HG03060 (cell line): ENCODE results near the gene EVI5L.
"Not testable (repeated sequence)": the region's sequence is repeated elsewhere in the genome, so short reads cannot be mapped to it uniquely, and the experiment has no call there.

ENCODE experiments used
- ATAC-seq: cut with Tn5 transposase; IDR thresholded peaks from one replicate; pipeline ENCODE4 v1.9.1; 2021; ENCODE audit warnings: low read depth, moderate number of reproducible peaks; ENCODE audit not compliant: unreplicated experiment

EVI5L gene

DNA sequence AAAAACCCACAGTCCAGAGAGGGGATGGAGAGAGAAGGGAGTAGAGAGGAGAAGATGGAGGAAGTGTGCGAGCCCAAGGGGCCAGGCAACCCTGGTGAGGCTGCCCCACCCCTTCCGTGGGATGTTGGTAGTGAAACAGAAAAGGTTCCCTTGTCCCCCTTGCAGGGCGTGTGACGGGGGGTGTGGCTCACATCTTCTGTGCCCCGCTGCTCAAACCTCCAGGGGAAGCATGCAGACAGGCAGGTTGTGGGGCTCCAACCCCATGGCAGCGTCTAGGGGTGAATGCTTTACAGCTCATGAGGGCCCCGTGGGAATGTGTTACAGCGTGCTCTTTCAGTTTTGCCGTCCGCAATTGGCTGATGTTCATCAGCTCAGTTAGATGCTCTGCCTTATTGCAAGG is 14.7 kb upstream of the EVI5L start:
- no peak for ATAC-seq

DNA sequence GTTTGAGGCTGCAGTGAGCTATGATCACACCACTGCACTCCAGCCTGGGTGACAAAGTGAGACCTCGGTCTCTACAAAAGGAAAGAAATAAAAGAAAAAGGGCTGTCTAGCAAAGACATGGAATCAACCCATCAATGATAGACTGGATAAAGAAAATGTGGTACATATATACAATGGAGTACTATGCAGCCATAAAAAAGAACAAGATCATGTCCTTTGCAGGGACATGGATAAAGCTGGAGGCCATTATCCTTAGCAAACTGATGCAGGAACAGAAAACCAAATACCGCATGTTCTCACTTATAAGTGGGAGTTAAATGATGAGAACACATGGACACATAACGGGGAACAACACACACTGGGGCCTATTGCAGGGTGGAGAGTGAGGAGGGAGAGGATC is 14.0 kb upstream of the EVI5L start:
- not testable (repeated sequence) for ATAC-seq

DNA sequence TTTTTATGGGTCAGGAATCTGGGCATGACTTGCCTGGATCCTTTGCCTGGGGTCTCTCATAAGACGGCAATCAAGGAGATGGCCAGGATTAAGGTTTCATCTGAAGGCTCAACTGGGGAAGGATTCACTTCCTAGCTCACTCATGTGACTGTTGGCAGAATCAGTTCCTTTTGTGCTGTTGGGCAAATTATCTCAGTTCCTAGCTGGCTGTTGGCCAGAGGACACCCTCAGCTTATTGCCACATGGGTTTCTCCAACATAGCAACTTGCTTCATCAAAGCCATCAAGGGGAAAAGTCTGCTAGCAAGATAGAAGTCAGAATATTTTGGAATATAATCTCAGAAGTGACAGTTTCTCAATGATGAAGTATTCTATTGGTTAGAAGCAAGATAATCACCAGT is 12.2 kb upstream of the EVI5L start:
- ATAC-seq: no peak

DNA sequence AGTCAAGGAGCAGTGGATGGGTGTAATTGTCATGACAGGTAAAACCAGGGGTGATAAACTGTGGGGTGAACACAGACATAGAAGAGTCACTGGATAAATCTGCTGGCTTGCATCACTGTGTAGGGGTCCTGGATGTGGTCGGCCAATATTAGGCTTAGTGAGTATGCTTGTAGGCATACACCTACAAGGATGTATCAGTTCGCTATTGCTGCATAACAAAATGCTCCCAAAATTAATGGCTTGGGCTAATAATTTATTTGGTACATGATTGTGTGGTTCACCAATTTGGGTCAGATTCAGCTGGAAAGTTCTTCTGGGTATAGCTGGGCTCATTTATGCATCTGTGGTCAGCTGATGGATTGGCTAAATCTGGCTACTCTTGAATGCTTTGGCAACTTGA is 11.2 kb upstream of the EVI5L start:
- ATAC-seq: no peak

DNA sequence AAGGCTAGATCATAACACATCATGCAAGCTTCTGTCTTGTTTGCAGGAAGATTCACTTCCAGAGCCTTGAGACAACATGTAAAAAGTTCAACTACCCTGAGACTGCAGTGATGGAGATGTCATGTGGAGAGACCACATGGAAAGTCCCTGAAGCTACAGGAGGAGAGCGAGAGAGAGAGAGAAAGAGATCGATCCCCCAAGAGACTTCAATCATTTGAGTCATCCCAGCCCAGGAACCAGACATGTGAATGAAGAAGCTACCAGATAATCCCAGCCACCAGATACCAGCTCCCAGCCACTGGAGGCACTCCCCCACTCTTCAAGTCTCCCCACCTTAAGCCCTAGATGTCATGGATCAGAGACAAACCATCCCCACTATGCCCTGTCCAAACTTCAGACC is 10.7 kb upstream of the EVI5L start:
- ATAC-seq: no peak

DNA sequence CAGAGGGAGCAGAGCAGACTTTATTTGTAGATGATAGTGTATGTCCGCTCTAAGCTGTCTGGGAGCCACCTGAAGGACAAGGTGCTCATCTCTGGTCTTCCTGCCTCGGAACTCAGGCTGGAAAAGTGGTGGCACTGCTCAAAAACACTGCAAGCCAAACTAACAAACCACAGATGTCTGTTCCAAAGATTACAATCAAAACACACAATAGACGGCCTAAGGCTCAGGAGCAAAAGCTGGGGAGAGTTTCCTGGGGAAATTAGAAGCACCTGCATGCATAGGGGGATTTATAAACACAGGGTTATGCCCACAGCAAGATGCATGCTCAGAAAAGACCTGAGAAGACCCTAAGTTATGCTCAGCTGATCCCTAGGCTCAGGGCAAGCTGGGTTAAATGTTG is 9.4 kb upstream of the EVI5L start:
- ATAC-seq: no peak

DNA sequence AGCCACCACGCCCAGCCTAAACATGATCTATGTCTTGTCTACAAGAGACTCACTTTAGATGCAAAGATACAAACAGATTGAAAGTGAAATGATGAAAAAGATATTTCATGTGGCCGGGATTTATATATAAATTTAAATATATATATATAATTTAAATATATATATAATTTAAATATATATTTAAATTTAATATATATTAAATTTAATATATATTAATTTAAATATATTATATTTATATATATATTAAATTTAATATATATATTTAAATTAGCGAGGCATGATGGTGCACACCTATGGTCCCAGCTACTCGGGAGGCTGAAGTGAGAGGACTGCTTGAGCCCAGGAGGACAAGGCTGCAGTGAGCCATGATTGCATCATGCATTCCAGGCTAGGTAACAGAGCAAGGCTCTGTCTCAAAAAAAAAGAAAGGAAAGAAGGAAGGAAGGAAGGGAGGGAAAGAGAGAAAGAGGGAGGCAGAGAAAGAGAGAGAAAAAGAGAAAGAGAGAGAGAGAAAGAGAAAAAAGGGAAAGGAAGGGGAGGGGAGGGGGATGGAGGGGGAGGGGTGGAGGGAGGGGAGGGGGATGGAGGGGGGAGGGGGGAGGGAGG is 7.0 kb upstream of the EVI5L start:
- no peak for ATAC-seq

DNA sequence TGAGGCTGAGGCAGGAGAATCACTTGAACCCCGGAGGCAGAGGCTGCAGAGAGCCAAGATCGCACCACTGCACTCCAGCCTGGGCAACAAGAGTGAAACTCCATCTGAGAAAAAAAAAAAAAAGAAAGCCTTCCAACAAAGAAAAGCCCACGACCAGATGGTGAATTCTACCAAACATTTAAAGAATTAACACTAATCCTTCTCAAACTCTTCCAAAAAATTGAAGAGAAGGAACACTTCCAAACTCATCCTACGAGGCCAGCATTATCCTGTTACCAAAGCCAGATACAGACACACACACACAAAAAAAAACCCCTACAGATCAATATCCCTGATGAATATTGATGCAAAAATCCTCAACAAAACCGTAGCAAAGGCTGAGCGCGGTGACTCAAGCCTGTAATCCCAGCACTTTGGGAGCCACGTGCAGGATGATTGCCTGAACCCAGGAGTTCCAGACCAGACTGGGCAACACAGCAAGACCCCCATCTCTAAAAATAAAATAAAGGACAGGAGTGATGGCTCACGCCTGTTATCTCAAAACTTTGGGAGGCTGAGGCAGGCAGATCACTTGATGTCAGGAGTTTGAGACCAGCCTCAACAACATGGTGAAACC is 6.2 kb upstream of the EVI5L start:
- no peak for ATAC-seq

DNA sequence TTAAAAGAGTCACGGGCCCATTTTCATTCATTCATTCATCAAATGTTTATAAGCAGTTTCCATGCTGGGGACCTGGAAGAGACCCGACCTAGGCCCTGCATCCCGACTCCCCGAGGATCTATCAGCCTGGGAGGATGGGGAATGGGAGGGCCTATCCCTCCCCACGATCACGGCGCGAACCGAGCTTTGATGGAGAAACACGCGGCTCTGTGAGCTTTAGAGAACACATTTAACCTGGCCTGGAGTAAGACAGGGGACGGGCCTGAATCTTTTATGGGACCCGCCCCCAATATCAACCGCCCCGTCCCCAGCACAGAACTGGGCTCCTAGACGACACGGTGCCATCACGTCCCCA is 875 bp upstream of the EVI5L start:
- ATAC-seq: no peak

DNA sequence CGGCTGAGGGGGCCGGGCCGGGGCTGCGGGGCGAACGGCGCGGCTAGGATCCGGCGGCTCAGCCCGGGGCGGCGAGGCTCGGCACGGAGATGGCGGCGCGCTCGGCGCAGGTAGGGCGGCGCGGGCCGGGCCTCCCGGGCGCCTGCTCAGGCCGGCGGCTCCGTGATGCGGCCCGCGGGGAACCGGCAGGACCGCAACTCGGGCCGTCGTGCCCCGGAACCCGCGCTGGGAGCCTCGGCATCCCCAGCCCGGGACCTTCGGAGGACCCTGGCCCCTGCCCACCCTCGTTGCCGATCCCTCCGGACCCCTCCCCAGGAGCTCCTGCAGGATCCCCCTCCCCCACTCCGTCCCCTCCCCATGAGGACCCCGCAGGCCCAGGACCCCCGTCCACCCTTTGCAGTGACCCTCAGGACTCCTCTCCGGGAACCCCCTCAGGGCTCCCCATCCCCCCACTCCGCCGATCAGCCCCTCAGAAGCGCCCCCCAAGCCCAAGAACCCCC is 304 bp downstream of the EVI5L start:
- no peak for ATAC-seq

DNA sequence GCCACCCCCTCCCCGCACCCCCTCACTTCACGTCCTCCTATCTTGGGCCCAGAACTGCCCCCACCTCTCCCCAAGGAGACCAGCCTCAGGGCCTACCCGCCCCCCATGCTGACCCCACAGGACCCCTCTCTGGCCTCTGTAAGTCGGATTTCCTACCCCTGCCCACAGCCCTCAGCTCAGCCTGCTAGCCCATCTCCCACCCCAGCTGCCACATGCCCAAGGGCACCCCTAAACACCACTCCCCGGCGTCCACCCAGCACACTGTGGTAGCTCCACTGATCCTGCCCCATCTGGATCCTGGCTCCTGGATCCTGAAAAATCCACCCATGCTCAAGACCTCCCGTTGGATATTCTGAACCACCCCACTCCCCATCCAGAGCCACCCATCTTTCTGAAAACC is 805 bp downstream of the EVI5L start:
- no peak for ATAC-seq

DNA sequence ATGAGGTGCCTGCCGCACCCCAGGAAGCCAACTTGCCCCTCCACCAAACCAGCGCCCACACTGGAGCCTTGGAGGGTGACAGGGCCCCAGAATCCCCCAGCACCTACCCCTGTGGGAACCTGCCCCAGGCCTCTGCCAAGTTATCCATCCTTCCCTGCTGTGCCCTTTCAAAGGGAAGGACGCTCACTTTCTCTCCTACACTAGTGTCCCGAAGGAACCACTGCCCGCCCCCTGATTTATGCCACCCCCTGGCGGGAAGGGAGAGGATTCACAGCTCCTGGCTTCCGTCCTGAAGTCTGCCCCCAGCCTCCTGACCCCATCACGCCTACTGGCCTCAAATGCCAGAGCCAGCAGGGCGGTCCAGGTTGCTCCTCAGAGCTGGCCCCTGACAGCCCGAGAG is 1.4 kb downstream of the EVI5L start:
- ATAC-seq: no peak

DNA sequence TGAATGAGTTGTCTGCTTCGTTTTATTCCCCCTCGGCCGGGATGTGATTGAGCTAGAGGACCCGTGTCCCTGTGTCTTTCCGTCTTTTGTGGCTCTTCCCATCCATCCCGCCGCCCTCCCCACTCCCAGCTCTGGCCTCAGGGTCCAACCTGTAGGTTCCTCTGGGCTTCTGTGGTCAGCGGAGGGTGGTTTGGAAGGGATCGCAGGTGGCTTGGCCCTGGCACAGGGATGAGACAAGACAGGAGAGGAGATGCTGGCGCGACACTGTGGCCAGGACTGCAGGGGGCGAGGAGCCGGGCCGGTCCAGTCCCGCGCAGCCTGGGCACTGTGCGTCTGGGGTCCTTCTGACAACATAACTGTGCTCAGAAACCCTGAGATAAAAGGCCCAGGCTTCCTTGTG is 2.0 kb downstream of the EVI5L start:
- no peak for ATAC-seq

DNA sequence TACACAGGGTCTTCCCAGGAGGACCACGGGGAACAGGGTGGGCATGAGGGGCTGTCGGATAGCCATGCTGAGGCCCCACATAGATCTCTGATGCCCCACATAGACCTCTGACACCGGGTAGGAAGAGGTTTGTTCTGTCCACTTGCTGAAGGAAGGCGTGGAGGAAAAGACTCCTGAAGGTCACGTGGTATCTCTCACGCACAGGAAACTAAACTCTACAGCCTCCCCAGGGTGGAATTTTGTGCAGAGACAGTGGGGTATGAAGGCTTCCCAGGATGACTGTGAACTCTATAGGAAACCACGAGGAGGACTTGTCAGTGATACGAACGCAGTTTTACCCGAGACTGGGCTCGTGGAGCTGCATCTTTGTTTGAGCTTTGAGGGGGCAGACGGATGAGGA is 2.8 kb downstream of the EVI5L start:
- ATAC-seq: no peak

DNA sequence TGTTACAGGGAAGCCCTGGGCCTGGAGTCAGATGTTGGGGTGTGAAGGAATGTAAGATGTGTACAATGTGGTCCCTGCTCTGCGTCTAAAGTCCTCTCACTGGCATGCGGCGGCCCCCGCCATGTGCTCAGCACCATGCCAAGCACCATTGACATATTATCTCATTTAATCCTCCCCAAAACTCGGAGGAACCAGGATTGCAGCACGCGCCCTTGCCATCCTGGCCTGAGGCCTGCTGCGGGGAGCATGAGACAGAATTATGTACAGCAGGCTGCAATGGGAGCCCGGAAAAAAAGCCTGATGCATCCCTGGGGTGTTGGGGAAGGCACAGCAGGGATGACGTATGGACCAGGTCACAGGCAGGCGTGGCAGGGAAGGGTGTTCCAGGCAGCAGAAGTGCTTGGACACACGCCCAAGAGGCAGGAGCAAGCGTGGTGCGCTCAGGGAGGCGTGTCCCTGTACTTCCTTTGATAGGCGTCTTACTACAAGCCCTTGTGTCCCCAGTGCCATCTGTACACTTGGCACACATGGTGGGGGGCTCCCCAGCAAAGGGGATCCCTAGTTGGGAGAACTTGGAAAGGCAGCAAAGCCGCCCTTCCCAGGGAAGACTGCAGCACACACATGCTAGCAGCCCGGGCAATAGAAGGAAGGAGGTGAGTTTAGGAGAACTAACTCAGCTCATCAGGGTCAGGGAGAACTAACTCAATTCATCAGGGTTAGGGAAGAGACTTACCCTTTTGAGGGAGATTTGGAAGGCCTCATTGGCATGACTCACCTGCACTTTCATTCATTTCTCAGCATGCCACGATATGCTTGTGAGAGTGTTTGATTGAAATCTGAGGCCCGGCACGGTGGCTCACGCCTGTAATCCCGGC is 3.4 kb downstream of the EVI5L start:
- no peak for ATAC-seq

DNA sequence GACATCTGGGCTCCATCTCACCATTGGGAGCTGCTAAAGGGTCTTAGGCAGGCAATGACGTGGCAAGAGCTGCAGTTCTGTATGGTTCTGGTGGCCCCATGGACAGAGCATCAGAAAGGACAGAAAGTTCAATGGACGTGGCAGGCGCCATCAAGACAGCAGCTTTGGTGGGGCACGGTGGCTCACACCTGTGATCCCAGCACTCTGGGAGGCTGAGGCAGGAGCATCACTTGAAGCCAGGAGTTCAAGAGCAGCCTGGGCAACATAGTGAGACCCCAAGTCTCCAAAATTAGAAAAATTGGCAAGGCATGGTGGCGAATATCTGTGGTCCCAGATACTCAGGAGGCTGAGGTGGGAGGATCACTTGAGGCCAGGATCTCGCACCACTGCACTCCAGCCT is 9.5 kb downstream of the EVI5L start:
- ATAC-seq: no peak

DNA sequence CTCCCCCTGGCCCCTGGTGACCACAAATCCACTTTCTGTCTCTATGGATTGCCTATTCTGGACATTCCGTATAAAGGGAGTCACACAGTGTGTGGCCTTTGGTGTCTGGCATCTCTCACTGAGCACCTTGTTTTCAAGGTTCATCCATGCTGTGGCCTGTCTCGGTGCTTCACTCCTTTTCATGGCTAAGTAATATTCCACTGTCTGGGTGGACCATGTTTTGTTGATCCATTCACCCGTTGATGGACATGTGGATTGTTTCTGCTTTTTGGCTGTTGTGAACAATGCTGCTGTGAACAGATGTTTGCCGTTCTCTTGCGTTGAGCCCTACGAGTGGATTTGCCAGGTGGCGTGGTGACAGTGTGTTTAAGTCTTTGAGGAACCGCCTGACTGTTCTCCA is 10.6 kb downstream of the EVI5L start:
- ATAC-seq: no peak

DNA sequence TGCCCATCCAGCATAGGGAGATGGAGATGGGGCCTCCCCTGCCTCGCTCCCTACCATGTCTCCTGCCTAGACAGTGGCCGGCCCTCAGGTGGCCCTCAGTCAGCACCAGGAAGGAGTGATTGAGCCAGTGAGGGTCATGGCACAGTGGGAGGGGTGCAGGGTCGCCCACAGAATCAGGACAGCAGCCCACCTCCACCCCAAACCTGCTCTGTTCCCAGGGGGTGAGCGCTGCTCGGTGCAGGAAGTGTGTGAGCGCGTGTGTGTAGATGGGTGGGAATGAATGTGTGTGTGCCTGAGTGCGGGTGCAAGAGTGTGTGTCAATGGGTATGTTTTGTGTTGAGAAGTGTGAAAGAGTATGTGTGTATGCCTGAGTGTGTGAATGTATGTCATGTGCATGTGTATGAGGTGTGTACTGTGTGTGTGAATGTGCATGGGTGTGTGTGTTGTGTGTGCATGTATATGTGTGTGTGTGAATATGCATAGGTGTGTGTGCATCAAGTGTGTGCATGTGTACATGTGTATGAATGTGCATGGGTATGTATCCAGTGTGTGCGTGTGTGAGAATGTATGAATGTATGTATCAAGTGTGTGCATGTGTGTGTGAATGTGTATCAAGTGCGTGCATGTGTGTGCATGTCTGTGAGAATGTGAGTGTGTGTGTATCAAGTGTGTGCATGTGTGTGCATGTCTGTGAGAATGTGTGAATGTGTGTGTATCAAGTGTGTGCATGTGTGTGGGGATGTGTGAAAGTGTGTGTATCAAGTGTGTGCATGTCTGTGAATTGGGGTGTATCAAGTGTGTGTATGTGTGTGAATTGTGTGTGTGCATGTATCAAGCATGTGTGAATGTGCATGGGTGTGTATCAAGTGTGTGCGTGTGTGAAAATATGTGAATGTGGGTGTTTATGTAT is 12.0 kb downstream of the EVI5L start:
- ATAC-seq: no peak

DNA sequence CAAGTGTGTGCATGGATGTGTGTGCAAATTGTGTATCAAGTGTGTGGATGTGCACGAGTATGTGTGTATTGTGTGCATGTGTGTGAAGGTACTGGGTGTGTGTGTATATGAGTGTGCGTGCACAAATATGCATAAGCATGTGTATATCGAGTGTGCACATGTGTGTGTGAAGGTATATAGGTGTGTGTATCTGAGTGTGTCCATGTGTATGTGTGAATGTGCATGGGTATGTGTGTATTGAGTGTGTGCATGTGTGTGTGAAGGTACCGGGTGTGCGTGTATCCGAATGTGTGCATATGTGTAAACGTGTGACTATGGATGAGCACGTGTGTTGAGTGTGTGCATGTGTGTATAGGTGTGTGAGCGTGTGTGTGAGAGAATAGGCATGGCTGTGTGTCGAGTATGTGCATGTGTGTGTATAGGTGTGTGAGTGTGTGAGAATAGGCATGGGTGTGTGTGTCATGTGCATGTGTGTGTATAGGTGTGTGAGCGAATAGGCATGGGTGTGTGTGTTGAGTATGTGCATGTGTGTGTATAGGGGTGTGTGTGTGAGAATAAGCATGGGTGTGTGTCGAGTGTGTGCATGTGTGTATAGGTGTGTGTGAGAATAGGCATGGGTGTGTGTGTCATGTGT is 12.8 kb downstream of the EVI5L start:
- no peak for ATAC-seq

DNA sequence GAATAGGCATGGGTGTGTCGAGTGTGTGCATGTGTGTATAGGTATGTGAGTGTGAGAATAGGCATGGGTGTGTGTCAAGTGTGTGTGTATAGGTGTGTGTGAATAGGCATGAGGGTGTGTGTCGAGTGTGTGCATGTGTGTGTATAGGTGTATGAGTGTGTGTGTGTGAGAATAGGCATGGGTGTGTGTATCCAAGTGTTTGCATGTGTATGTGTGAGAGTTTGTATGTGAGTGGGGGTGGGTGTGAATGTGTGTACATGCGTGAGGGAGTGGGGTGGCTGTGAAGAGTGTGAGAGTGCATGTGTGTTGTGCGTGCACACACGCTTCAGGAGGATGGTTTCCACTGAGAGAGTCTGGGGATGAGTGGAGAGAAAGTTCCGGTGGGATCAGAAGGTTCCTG is 13.5 kb downstream of the EVI5L start:
- ATAC-seq: no peak
